HG03135 (cell line): ENCODE data around the gene ZEB2.

Experiments used
- ATAC-seq: cut with Tn5 transposase; IDR thresholded peaks from one replicate; pipeline ENCODE4 v1.9.1; 2021; ENCODE audit warnings: mild to moderate bottlenecking, moderate library complexity; ENCODE audit not compliant: unreplicated experiment

ZEB2 gene

GRCh38 chr2:144361742-144362141 lies 158.2 kb downstream of the ZEB2 start:
- no peak for ATAC-seq

GRCh38 chr2:144359684-144360083 lies 160.2 kb downstream of the ZEB2 start:
- ATAC-seq: no peak

- peak; percentile 68 for ATAC-seq
Measured at GRCh38 chr2:144358979-144359541, 160.9 kb downstream of the ZEB2 start.

GRCh38 chr2:144358374-144358964 lies 161.4 kb downstream of the ZEB2 start:
- peak; percentile 4 for ATAC-seq

- peak; percentile 68 for ATAC-seq
Measured at GRCh38 chr2:144357623-144358373, 162.1 kb downstream of the ZEB2 start.

- ATAC-seq: no peak
Measured at GRCh38 chr2:144356402-144356801, 163.5 kb downstream of the ZEB2 start.

GRCh38 chr2:144354953-144355352 lies 165.0 kb downstream of the ZEB2 start:
- no peak for ATAC-seq

GRCh38 chr2:144351687-144352086 lies 168.2 kb downstream of the ZEB2 start:
- no peak for ATAC-seq

GRCh38 chr2:144350151-144350802 lies 169.6 kb downstream of the ZEB2 start:
- no peak for ATAC-seq

GRCh38 chr2:144349674-144350073 lies 170.2 kb downstream of the ZEB2 start:
- ATAC-seq: no peak

GRCh38 chr2:144348846-144349245 lies 171.1 kb downstream of the ZEB2 start:
- ATAC-seq: no peak

GRCh38 chr2:144346229-144346628 lies 173.7 kb downstream of the ZEB2 start:
- ATAC-seq: no peak

GRCh38 chr2:144343145-144343544 lies 176.8 kb downstream of the ZEB2 start:
- no peak for ATAC-seq

GRCh38 chr2:144341538-144341937 lies 178.4 kb downstream of the ZEB2 start:
- no peak for ATAC-seq

- ATAC-seq: no peak
Measured at GRCh38 chr2:144339048-144339447, 180.9 kb downstream of the ZEB2 start.

GRCh38 chr2:144334551-144334950 lies 185.4 kb downstream of the ZEB2 start:
- ATAC-seq: no peak
